Stimulated activated CD8-positive, alpha-beta memory T cell treated with anti-CD3 and anti-CD28 coated beads, Interleukin-4, amount 100 ng/mL, for 48 hours (primary cell): ENCODE data around the gene GAA.

Experiments used
- DNase-seq: peaks from one replicate; pipeline ENCODE4 v3.0.0-alpha.2; 2020

The GAA gene

DNA sequence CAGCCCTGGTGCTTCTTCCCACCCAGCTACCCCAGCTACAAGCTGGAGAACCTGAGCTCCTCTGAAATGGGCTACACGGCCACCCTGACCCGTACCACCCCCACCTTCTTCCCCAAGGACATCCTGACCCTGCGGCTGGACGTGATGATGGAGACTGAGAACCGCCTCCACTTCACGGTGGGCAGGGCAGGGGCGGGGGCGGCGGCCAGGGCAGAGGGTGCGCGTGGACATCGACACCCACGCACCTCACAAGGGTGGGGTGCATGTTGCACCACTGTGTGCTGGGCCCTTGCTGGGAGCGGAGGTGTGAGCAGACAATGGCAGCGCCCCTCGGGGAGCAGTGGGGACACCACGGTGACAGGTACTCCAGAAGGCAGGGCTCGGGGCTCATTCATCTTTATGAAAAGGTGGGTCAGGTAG lies 3.6 kb downstream of the GAA start:
- no peak for DNase-seq

DNA sequence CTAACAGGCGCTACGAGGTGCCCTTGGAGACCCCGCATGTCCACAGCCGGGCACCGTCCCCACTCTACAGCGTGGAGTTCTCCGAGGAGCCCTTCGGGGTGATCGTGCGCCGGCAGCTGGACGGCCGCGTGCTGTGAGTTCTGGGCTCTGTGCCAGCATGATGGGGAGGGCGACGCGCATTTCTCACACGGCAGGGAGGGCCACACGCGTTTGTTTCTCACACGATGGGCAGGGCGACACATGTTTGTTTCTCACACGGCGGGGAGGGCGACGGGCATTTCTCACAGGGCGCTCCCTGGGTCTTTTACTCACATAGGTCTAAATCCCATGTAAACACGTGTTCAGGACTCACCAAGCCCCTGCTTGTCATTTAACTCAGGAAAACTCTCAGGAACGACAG lies 4.4 kb downstream of the GAA start:
- no peak for DNase-seq

DNA sequence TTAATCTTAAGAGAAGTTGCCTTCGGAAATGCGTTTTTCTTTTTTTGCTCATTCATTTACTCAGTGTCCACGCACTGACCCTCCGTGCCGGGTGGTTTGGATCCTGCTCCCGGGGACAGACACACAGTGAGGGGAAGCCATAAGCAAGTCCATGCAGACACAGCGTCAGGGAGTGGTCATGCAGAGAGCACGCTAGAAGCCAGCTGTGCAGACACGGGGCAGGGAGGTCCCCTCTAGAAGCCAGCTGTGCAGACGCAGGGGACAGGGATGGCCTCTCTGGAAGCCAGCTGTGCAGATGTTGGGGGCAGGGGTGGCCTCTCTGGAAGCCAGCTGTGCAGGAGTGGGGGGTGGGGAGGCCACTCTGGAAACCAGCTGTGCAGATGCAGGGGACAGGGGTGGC lies 4.8 kb downstream of the GAA start:
- no peak for DNase-seq

GRCh38 chr17:80106751-80107150 lies 5.4 kb downstream of the GAA start:
- no peak for DNase-seq

DNA sequence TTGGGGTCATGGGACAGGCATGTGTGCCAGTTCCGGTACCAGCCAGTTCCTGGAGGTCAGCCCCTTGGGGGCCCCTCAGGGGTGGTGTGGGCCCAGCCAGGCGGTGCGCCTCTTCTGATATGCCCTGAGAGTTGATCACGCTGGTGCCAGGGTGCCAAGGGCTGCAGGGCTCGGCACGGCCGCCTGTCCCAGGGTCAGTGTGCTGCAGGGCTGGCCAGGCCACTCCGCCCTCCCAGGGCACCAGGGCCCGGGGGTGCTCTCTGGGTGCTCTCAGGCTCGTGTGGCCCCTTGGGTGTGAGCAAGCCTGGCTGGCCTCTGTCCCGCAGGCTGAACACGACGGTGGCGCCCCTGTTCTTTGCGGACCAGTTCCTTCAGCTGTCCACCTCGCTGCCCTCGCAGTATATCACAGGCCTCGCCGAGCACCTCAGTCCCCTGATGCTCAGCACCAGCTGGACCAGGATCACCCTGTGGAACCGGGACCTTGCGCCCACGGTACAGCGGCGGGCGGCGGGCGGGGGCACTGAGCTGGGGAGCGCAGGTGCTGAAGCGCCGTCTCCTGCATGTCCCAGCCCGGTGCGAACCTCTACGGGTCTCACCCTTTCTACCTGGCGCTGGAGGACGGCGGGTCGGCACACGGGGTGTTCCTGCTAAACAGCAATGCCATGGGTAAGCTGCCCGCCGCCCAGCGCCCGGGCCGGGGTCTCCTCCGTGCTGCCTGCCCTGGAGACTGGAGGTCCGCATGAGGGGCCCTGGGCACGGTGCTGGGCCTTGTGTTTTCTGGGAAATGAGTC lies 6.0 kb downstream of the GAA start:
- no peak for DNase-seq

DNA sequence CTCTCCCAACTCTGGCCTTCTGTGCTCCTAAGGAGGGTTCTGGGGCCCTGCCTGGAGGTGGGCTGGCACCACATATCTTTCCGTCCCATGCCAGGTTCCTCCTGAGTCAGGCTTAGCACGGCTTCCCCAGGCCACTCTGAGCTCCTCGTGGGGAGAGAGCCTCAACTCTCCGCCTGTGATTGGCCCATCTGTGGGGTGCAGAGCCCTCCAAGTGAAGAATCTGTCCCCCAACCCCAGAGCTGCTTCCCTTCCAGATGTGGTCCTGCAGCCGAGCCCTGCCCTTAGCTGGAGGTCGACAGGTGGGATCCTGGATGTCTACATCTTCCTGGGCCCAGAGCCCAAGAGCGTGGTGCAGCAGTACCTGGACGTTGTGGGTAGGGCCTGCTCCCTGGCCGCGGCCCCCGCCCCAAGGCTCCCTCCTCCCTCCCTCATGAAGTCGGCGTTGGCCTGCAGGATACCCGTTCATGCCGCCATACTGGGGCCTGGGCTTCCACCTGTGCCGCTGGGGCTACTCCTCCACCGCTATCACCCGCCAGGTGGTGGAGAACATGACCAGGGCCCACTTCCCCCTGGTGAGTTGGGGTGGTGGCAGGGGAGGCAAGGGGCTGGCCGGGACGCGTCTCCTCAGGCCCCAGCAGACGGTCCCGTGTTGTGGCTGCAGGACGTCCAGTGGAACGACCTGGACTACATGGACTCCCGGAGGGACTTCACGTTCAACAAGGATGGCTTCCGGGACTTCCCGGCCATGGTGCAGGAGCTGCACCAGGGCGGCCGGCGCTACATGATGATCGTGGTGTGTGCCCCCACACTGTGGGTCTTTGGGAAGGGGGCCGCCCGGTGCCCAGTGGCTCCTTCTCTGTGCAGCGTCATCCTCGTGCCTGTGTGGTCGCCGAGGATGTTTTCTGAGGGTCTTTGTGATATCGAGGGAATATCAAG lies 6.9 kb downstream of the GAA start:
- no peak for DNase-seq

DNA sequence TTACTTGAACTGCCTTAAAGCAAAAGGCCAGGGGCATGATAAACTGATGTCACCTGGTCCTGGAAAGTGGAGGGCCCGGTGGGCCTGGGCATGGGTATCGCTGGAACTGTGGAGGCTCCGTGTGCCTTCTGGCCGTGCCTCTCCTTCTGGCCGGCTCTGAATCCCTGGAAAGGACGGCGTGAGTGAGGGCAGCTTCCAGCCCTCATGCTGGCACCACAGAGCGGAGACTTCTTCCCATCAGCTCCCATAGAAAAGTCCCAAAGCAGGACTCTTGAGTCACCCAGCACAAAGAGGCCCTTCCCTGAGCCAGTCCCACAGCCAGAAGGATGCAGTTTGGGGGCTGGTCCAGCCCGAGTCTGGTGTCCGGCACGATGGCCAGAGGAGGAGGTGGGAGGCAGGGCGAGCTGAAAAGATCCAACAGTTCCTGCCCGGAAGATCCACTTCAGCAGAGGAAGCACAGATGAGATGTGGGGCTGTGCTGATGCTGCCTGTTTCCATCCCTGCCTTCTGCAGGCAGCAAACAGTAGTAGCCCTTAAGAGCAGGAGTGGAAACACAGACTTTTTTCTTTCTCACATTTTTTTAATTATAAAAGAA lies 7.8 kb downstream of the GAA start:
- DNase-seq: no peak

DNA sequence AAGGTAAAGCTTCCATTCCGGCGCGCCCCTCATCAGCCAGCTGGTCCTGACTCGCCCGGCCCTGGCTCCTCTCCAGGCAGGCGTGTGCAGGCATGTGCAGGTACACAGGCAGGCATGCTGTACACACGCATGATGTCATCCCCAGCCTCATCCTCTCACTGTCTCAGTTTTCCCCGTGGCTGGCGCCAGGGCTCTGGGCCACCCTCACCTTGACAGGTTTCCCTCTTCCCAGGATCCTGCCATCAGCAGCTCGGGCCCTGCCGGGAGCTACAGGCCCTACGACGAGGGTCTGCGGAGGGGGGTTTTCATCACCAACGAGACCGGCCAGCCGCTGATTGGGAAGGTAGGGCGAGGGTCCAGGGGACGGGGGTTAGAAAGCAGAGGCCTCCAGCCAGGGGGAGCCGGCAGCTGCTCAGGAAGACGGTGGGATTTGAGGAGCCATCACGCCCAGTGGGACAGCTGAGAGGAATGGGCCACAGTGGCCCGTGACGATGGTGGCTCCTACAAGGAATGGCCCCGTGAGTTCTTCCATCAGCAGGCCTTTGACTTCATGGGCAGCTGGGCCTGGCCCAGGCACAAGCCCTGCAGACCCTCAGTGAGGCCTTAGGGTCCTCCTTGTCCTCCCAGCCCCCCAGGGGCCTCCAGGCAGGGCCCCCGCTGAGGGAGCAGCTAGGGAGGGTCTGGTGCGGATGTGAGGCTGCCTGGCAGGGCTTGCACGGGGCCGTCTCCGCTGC lies 8.5 kb downstream of the GAA start:
- DNase-seq: no peak

DNA sequence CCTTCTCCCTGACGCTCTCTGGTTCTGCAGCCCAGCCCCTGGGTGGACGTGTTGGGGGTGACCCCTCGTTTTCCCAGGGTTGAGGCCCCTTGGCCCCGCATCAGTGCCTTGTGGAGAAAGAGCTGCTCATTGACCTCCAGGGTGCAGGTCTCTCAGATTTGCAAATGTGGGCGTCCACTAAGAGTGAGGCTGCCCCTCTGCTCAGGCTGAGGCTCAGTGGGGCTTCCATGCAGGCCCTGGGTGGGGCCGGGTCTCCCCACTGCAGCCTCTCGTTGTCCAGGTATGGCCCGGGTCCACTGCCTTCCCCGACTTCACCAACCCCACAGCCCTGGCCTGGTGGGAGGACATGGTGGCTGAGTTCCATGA lies 9.0 kb downstream of the GAA start:
- no peak for DNase-seq

DNA sequence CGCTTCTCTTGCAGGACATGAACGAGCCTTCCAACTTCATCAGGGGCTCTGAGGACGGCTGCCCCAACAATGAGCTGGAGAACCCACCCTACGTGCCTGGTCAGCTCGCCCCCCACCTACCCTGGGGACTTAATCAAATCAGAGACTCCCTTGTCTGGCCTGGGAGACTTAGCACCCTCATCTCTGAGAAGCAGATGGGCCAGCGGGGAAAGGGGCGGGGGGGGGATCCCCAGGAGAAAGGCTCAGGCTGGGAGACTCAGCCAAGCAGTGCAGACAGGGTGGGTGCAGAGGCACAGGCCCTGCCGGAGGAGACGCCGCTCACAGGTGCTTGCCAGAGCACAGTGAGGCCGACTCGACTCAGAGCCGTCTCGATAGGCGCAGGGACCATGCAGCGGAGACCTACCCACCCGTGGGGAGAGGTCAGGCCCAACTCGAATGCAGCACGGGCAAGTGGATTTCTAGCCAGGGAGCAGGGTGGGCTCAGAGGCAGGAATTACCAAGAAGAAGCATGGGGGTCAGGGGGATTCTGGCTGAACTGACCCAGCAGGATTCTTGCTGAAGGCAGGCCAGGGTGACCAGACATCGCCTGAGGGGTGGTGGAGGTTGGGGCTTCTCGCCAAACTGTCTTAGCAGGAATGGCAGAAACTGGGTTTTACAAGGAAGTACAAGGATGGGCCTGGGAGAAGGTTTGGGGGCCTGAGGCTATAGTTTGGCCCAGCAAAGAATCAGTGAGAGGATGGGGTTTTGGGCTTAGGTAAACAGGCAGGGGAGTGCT lies 9.7 kb downstream of the GAA start:
- DNase-seq: no peak

DNA sequence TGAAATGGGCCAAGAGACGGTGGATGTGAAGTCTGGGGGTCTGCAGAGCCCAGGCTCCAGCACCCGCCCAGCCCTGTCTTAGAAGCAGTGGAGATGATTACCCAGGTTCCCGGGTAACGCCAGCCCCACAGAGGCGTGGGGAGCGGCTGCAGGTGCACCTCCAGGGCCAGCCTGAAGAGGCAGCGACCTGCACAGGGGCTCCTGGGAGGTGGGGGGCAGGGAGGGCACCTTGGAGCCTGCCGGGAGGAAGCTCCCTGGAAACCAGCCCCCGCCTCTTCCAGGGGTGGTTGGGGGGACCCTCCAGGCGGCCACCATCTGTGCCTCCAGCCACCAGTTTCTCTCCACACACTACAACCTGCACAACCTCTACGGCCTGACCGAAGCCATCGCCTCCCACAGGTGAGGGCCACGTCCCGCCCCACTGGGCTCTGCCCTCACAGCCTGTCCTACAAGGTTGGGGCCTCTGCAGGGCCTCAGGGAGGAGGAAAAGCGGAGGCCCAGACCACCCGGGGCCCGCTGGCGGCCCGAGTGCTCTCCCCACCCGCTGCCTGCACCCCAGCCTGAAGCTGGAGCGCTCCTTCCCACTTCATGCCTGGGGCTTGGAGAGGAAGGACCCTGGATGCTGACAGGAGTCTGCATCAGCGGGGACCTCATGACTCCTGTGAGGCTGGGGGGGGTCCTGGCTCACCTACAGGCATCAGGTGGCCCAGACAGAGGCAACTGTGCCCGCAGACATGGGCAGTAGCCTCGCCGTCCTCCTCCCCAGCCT lies 10.5 kb downstream of the GAA start:
- no peak for DNase-seq

DNA sequence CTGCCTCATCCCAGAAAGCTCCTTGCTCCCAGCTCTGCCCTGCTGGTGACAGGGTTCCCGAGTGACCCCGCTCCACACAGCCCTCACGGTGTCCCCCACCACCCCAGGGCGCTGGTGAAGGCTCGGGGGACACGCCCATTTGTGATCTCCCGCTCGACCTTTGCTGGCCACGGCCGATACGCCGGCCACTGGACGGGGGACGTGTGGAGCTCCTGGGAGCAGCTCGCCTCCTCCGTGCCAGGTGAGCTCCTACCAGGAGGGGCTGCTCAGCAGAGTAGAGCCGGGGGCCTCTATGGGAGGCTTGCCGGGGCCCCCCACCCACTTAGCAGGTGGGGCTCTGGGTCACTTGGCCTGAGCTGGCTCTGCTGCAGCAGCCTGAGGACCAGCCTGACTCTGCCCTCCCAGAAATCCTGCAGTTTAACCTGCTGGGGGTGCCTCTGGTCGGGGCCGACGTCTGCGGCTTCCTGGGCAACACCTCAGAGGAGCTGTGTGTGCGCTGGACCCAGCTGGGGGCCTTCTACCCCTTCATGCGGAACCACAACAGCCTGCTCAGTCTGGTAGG lies 11.2 kb downstream of the GAA start:
- DNase-seq: no peak

DNA sequence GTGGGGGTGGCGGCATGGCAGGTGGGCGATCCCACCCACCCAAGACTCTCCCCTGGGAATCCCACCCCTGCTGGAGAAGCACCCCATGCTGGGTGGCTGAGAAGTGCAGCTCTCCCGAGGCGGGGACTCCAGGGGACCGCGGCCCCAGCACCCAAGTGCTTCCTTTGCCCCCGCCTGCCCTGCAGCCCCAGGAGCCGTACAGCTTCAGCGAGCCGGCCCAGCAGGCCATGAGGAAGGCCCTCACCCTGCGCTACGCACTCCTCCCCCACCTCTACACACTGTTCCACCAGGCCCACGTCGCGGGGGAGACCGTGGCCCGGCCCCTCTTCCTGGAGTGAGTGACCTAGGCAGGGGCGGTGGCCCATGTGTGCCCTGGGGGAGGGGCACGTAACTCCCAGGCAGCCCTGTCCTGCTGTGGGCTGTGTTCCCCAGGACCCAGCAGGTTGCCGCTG lies 11.7 kb downstream of the GAA start:
- DNase-seq: no peak

DNA sequence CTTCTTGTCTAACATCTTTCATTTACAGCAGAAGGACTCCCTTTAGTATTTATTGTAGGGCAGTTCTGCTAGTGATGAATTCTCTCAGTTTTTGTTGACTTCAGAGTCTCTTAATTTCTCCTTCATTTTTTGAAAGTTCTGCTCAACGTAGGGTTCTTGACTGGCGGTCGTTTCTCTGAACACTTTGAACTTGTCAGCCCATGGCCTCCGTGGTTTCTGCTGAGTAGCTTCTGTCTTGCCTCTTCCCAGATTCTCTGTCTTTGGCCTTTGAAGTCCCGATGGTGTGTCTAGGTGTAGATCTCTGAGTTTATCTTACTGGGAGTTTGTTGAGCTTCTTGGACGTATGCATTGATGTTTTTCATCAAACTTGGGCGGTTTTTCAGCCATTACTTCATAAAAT lies 13.4 kb downstream of the GAA start:
- no peak for DNase-seq

DNA sequence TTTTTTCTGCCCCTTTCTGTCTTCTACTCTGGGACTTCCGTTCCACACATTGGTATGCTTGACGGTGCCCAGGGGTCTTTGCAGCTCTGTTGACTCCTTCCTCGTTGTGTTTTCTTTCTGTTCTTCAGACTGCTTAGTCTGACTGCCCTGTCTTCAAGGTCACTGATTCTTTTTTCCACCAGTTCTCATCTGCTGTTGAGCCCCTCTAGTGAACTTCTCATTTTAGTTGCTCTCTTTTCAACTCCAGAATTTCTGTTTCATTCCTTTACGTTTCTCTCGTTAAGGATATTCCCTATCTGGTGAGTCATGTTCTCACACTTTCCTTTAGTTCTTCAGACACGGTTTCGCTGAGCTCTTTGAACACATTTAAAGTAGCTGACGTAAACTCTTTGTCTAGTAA lies 13.8 kb downstream of the GAA start:
- DNase-seq: no peak

DNA sequence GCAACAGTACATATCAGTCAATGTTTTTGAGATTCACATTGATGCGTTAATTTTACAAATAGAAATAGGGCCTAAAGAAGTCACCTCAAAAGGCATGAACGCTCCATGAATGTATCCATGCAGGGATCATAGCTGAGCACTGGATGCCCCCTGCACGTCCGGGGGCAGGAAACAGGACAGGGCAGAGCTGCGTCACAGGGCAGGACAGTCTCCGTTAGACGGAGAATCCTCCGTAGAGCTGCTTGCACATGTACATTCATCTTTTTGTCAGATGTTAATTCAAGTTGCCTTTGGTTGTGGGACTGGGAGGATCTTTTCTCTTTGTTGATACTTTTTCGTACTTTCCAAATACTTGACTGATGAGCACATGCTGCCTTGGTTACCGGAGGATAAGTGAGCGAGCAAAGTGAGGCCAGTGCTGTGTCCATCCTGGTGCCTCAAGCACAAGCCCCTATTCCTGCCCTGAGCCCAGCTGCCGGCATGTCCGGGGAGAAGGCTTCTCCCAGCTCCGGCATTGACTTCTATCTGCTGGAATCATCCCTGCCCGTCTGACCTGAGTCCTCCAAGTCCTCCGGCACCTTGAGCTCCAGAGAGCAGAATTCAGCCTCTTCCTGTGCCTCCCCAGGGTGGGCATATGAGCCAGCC lies 15.0 kb downstream of the GAA start:
- DNase-seq: no peak

DNA sequence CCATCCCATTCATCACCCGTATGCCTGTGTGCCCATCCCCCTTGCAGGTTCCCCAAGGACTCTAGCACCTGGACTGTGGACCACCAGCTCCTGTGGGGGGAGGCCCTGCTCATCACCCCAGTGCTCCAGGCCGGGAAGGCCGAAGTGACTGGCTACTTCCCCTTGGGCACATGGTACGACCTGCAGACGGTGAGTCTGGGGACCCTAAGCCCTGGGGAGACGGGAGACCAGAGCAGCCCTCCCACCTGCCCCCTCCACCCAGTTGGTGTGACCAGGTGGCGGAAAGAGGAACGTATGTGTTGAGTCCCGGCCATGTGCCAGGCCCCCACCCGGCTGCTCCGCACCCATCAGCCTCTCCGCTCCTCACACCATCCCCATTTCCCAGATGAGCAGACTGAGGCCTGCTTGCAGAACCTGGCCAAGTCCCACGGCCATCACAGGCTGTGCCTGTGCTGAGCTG lies 15.6 kb downstream of the GAA start:
- no peak for DNase-seq

DNA sequence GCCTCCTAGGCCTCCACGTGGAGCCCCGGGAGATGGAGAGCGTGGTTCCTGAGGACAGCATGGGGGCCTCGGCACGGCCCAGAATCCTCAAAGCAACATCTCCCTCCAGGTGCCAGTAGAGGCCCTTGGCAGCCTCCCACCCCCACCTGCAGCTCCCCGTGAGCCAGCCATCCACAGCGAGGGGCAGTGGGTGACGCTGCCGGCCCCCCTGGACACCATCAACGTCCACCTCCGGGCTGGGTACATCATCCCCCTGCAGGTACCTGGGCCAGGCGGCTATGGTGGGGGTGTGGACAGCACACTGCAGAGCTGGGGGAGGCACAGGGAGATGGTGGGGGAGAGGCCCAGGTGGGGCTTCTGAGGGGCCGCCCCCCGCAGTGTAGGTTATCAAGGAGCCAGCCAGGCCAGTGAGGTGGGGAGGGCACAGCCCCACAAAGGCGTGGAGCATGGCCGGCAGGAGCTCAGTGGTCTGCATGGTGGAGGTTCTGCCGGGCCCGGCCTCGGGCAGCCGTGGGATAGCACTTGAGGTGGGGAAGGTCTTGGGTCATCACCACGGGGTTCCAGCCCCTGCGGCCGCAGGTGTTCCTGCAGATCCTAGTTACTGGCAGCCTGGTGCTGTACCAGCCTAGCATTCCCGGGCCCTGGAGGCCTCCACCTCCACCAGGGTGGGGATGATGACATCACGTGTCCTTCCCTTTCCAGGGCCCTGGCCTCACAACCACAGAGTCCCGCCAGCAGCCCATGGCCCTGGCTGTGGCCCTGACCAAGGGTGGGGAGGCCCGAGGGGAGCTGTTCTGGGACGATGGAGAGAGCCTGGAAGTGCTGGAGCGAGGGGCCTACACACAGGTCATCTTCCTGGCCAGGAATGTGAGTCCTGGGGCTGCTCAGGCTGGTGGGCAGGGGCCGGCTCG lies 16.4 kb downstream of the GAA start:
- no peak for DNase-seq

GRCh38 chr17:80118601-80119270 lies 17.4 kb downstream of the GAA start:
- DNase-seq: no peak
